Measurements from ENCODE around the gene C17orf67.

The C17orf67 gene

DNA sequence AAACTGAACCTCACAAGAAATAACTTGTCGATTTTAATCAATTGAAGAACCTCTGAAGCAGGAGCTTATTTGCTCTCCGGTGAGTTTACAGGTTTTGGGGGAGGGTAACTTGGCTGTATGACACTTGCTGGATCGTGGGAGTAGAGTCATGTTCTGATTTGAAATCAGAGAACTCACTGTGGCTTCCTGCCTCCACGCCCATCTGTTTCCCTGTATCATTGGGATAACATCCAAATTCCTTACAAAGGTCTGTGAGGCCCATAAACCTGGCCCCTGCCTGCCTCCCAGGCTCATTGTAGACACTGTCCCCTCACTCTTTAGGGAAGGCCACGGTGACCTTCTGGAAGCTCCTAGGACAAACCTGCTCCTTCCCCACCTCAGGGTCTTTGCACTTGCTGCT is 48.3 kb downstream of the C17orf67 start:
- DNase-seq (ENCODE audit: low read depth) = no peak
- H3K4me3 ChIP-seq (ENCODE audit: low read depth, low read length) = no peak overlapping the region
- in situ Hi-C loops (cut with HindIII; ENCODE audit: low sequenced_read_pairs) = no loop called here
- TF ChIP-seq, protein P1, sequence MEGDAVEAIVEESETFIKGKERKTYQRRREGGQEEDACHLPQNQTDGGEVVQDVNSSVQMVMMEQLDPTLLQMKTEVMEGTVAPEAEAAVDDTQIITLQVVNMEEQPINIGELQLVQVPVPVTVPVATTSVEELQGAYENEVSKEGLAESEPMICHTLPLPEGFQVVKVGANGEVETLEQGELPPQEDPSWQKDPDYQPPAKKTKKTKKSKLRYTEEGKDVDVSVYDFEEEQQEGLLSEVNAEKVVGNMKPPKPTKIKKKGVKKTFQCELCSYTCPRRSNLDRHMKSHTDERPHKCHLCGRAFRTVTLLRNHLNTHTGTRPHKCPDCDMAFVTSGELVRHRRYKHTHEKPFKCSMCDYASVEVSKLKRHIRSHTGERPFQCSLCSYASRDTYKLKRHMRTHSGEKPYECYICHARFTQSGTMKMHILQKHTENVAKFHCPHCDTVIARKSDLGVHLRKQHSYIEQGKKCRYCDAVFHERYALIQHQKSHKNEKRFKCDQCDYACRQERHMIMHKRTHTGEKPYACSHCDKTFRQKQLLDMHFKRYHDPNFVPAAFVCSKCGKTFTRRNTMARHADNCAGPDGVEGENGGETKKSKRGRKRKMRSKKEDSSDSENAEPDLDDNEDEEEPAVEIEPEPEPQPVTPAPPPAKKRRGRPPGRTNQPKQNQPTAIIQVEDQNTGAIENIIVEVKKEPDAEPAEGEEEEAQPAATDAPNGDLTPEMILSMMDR (IDR thresholded peaks at IDR 0.05; ENCODE audit: low read depth, low read length, missing control alignments) = no peak

DNA sequence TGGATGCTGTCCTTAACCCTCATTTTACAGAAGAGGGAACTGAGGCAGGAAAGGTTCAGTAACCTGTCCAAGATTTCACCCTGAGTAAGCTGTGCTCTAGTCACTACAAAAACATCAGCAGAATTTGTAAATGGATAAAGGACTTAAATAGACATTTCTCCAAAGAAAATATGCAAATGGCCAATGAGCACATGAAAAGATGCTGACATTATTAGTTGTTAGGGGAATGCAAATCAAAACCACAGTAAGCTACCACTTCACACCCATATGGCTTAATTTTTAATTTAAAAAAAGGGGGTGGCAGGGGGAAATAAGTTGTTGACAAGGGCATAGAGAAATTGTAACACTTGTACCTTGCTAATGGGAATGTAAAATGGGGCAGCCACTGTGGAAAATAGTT is 51.4 kb downstream of the C17orf67 start:
- TF ChIP-seq, protein P1 (IDR thresholded peaks at IDR 0.05; ENCODE audit: low read depth, low read length, missing control alignments) = no peak
- no peak for DNase-seq (ENCODE audit: low read depth)
- no peak overlapping the region for H3K4me3 ChIP-seq (ENCODE audit: low read depth, low read length)
- in situ Hi-C loops (cut with HindIII; ENCODE audit: low sequenced_read_pairs) = no loop called here

DNA sequence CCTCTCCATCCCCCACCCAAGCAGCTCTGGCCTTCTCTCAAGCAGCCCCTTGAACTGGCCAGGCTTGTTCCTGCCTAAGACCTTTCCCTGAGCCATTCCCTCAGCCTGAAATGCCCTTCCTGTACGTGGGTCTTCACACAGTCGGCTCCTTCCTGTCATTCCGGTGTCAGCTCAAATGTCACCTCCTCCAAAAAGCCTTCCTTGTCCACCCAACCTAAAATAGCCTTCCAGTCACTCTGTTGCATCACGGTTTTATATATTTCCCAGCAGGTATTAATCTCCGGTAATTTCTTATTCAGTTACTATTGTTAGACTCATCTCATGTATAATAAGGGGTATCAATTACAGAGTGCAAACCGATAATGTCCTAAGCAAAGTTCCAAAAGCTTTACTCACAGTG is 51.8 kb downstream of the C17orf67 start:
- no peak for DNase-seq (ENCODE audit: low read depth)
- TF ChIP-seq, protein P1 (IDR thresholded peaks at IDR 0.05; ENCODE audit: low read depth, low read length, missing control alignments) = no peak
- in situ Hi-C loops (cut with HindIII; ENCODE audit: low sequenced_read_pairs) = no loop called here
- H3K4me3 ChIP-seq (ENCODE audit: low read depth, low read length) = no peak overlapping the region

DNA sequence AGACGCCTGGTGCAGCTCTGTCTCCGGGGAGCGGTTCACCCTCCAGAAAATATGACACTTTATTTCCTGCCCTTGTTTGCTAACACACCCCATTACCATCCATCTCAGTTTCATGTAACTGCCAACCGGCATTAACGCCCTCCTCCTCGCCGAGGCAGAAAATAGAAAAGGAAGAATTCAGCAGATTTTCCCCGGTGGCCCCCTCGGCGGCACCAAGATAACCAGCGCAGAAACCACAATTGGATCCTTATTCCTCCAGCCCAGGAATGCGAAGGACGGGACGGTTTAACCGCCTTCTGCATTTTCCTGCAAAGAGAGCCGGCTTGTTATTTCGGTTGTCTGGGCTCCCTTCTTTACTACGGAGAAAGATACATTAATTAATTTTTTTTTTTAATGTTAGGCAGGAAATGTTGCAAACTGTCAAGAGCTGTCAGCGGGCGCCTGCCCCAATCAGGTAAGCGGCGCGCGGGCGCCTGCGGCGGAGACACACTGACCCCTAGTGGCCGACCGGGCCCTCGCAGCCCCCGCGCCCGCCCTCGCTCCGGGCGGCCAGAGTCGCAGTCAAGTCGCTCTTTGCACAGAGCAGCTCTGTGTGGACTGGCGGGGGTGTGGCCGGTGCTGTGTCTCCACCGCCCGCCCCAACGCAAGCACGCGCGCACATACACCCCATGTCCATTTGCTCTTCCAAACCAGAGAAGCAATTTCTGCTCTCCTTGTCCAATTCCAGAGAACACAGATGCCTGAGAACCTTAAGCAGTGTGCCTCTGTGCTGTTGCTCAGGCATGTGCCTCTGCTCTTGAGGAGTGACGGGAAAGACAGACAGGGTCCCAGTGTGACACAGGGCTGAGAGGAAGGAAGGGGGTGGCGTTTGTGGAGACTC is 53.6 kb downstream of the C17orf67 start:
- peak overlapping the region; percentile 22 for H3K4me3 ChIP-seq (ENCODE audit: low read depth, low read length)
- DNase-seq (ENCODE audit: low read depth) = no peak
- TF ChIP-seq, protein P1 (IDR thresholded peaks at IDR 0.05; ENCODE audit: low read depth, low read length, missing control alignments) = peak; percentile 96
- in situ Hi-C loops (cut with HindIII; ENCODE audit: low sequenced_read_pairs) = no loop called here

DNA sequence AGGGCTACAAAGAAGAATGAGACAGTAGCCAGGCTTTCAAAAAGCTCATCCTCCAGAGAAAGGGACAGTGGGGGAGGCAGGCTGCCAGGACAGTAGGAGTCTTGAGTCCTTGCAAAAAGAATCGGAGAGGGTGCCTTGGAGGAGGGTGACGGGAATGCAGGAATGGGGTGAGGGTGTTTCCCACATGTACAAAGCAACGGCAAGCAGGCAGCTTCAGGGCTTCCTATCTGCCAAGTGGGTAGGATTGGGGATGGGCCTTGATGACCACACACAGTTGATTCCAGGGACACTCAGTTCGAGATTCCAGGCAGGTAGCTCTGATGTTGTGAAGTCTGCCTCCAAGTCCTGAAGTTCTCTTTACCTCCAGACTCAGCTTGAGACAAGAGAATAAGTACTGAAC is 54.4 kb downstream of the C17orf67 start:
- TF ChIP-seq, protein P1 (IDR thresholded peaks at IDR 0.05; ENCODE audit: low read depth, low read length, missing control alignments) = no peak
- in situ Hi-C loops (cut with HindIII; ENCODE audit: low sequenced_read_pairs) = no loop called here
- H3K4me3 ChIP-seq (ENCODE audit: low read depth, low read length) = no peak overlapping the region
- no peak for DNase-seq (ENCODE audit: low read depth)

DNA sequence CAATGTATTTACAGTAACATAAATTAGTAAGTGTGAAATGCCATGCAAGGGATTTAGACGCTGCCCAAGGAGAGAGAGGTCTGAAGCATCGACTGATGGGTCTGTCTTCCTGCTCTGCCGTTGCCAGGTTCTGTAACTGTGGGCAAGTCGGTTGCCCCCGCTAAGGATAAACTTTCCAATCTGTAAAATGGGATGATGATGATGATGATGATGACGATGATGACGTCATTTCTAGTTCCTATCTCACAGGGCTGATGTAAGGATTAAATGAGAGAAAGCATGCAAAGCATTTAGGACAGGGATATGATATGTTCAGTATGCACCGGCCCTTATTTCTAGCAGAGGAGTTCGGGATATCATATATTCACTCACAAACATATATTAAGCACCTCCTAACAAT is 54.8 kb downstream of the C17orf67 start:
- no peak for DNase-seq (ENCODE audit: low read depth)
- in situ Hi-C loops (cut with HindIII; ENCODE audit: low sequenced_read_pairs) = no loop called here
- no peak overlapping the region for H3K4me3 ChIP-seq (ENCODE audit: low read depth, low read length)
- TF ChIP-seq, protein P1 (IDR thresholded peaks at IDR 0.05; ENCODE audit: low read depth, low read length, missing control alignments) = no peak
